Ovary (tissue), 3 donors: ENCODE data around the gene CLMN.

Experiments
- POLR2A ChIP-seq: fragments of 450-650 bp; IDR thresholded peaks from one replicate; pipeline ENCODE4 v1.6.1; 2017; ENCODE audit warnings: antibody characterized with exemption, mild to moderate bottlenecking, moderate library complexity
- TF ChIP-seq, protein P1 (sequence below), 3 donors: fragments of 450-650 bp in 2 of 3; fragments of 200-600 bp in 1 of 3; IDR thresholded peaks; one replicate each; pipeline versions ENCODE4 v1.5.1 to v1.8.0; 2016 to 2022; ENCODE audit warnings: antibody characterized with exemption in 3 of 3, mild to moderate bottlenecking in 1 of 3
- donor health status: DM: no; HTN: no; CAD: no.

DNA sequence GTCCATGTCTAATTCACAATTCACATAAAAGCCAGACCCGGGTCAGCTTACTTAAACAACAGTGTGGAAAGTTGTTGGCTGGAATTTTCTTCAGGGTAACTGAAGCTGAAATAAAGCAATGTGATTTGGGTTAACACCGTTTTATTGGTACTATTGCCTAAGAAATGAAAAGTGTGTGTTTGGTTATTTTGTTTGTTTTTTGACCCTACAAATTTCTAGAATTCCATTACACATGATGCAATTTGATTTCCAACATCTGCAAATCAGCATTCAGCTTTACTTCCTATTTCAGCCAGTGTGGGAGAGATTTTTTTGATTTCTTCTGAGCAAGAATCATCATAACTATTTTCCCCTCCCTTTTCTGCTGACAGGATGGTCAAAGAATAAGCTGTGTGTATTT is 45.7 kb upstream of the CLMN start:
- TF ChIP-seq, protein P1, sequence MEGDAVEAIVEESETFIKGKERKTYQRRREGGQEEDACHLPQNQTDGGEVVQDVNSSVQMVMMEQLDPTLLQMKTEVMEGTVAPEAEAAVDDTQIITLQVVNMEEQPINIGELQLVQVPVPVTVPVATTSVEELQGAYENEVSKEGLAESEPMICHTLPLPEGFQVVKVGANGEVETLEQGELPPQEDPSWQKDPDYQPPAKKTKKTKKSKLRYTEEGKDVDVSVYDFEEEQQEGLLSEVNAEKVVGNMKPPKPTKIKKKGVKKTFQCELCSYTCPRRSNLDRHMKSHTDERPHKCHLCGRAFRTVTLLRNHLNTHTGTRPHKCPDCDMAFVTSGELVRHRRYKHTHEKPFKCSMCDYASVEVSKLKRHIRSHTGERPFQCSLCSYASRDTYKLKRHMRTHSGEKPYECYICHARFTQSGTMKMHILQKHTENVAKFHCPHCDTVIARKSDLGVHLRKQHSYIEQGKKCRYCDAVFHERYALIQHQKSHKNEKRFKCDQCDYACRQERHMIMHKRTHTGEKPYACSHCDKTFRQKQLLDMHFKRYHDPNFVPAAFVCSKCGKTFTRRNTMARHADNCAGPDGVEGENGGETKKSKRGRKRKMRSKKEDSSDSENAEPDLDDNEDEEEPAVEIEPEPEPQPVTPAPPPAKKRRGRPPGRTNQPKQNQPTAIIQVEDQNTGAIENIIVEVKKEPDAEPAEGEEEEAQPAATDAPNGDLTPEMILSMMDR (IDR thresholded peaks at IDR 0.05): no peak
- no peak for TF ChIP-seq POLR2A
